SW480 (cell line): ENCODE data around the gene GPR21.
A peak's percentile ranks its signal among the peaks of the same experiment; 100 is the strongest.

ENCODE experiments used
- DNase-seq: peaks from one replicate; pipeline ENCODE4 v3.0.0-alpha.2; 2016; ENCODE audit warnings: low spot score

Gene GPR21

GRCh38 chr9:123033352-123033751, at the start of gene GPR21:
TSS of gene GPR21 (plus strand) at chr9:123033667. CDS start at chr9:123034567, 900 bp downstream.
- no peak for DNase-seq

- no peak for DNase-seq
Measured at GRCh38 chr9:122986010-122986409, 47.5 kb upstream of the GPR21 start.

- no peak for DNase-seq
Measured at GRCh38 chr9:122988141-122988540, 45.3 kb upstream of the GPR21 start.

GRCh38 chr9:122988920-122989621, 44.4 kb upstream of the GPR21 start:
- no peak for DNase-seq

- DNase-seq = peak; percentile 65
Measured at GRCh38 chr9:122991370-122991830, 42.1 kb upstream of the GPR21 start.

- DNase-seq = no peak
Measured at GRCh38 chr9:122996586-122996985, 36.9 kb upstream of the GPR21 start.

GRCh38 chr9:122998448-122998847, 35.0 kb upstream of the GPR21 start:
- no peak for DNase-seq

- DNase-seq = no peak
Measured at GRCh38 chr9:123000371-123001068, 32.9 kb upstream of the GPR21 start.

GRCh38 chr9:123002754-123003153, 30.7 kb upstream of the GPR21 start:
- DNase-seq = no peak

- no peak for DNase-seq
Measured at GRCh38 chr9:123003466-123003865, 30.0 kb upstream of the GPR21 start.

GRCh38 chr9:123005964-123006363, 27.5 kb upstream of the GPR21 start:
- DNase-seq = no peak

- DNase-seq = no peak
Measured at GRCh38 chr9:123007269-123007668, 26.2 kb upstream of the GPR21 start.

- no peak for DNase-seq
Measured at GRCh38 chr9:123008909-123009308, 24.6 kb upstream of the GPR21 start.

GRCh38 chr9:123011380-123011779, 22.1 kb upstream of the GPR21 start:
- DNase-seq = no peak

GRCh38 chr9:123011878-123012528, 21.5 kb upstream of the GPR21 start:
- DNase-seq = no peak

GRCh38 chr9:123016631-123017030, 16.8 kb upstream of the GPR21 start:
- no peak for DNase-seq

- no peak for DNase-seq
Measured at GRCh38 chr9:123020796-123021195, 12.7 kb upstream of the GPR21 start.

GRCh38 chr9:123026425-123026824, 7.0 kb upstream of the GPR21 start:
- DNase-seq = no peak

- DNase-seq = no peak
Measured at GRCh38 chr9:123027517-123027916, 6.0 kb upstream of the GPR21 start.

GRCh38 chr9:123028136-123028535, 5.3 kb upstream of the GPR21 start:
- no peak for DNase-seq

- no peak for DNase-seq
Measured at GRCh38 chr9:123028973-123029372, 4.5 kb upstream of the GPR21 start.

GRCh38 chr9:123031963-123032362, 1.5 kb upstream of the GPR21 start:
- DNase-seq = no peak
